ENCODE data around the gene CNOT6.

The CNOT6 gene

GRCh38 chr5:180533845-180534244 is 39.7 kb downstream of the CNOT6 start:
- H3K9ac ChIP-seq, result no peak overlapping the region
- TF ChIP-seq CTCF (conservative IDR thresholded peaks at IDR 0.05; ENCODE audit: low read depth, low read length), result no peak
- H3K4me3 ChIP-seq (IDR thresholded peaks at IDR 0.05; ENCODE audit: insufficient read depth, low read depth, low read length), result no peak overlapping the region
- no peaks in the 10 kb centered on the region for H4K20me1 ChIP-seq (ENCODE audit: insufficient read depth)
- no peak overlapping the region for H3K27ac ChIP-seq
- no peak overlapping the region for H3K4me2 ChIP-seq
- peaks cover 3% of the 10 kb centered on the region; the same call in 1 of the 2 replicates for H3K79me2 ChIP-seq (ENCODE audit: insufficient read depth, low read depth)
- H3K27me3 ChIP-seq (ENCODE audit: insufficient read depth, low read depth), result no peaks in the 10 kb centered on the region
- H2AFZ ChIP-seq (ENCODE audit: low read depth), result no peak overlapping the region
- H3K4me1 ChIP-seq (ENCODE audit: low read depth, poor library complexity, severe bottlenecking), result no peaks in the 10 kb centered on the region
- H3K36me3 ChIP-seq (ENCODE audit: insufficient read depth), result no peaks in the 10 kb centered on the region

- Histone ChIP-seq H2AFZ (ENCODE audit: low read depth) (no peak overlapping the region), H3K36me3 (ENCODE audit: insufficient read depth) (no peaks in the 10 kb centered on the region), H3K9ac (no peak overlapping the region), H3K4me2 (no peak overlapping the region), H3K4me3 (IDR thresholded peaks at IDR 0.05; ENCODE audit: insufficient read depth, low read depth, low read length) (no peak overlapping the region), H3K79me2 (ENCODE audit: insufficient read depth, low read depth) (0 out of 2 replicates have a peak, but pooled peaks cover 7% of the 10 kb centered on the region), H3K27me3 (ENCODE audit: insufficient read depth, low read depth) (no peaks in the 10 kb centered on the region), H3K27ac (no peak overlapping the region), H3K4me1 (ENCODE audit: low read depth, poor library complexity, severe bottlenecking) (peaks cover 5% of the 10 kb centered on the region), H4K20me1 (ENCODE audit: insufficient read depth) (no peaks in the 10 kb centered on the region)
- TF ChIP-seq CTCF (conservative IDR thresholded peaks at IDR 0.05; ENCODE audit: low read depth, low read length), result no peak
These were observed 41.4 kb downstream of the CNOT6 start for GRCh38 chr5:180535573-180535972.

GRCh38 chr5:180540050-180540694 is 46.0 kb downstream of the CNOT6 start:
- H4K20me1 ChIP-seq (ENCODE audit: insufficient read depth), result no peaks in the 10 kb centered on the region
- no peak overlapping the region for H3K4me2 ChIP-seq
- H3K36me3 ChIP-seq (ENCODE audit: insufficient read depth), result no peaks in the 10 kb centered on the region
- H3K4me1 ChIP-seq (ENCODE audit: low read depth, poor library complexity, severe bottlenecking), result peaks cover 5% of the 10 kb centered on the region
- H3K79me2 ChIP-seq (ENCODE audit: insufficient read depth, low read depth), result 0 out of 2 replicates have a peak, but pooled peaks cover 7% of the 10 kb centered on the region
- H3K4me3 ChIP-seq (IDR thresholded peaks at IDR 0.05; ENCODE audit: insufficient read depth, low read depth, low read length), result no peak overlapping the region
- no peak overlapping the region for H3K27ac ChIP-seq
- no peak overlapping the region for H2AFZ ChIP-seq (ENCODE audit: low read depth)
- H3K27me3 ChIP-seq (ENCODE audit: insufficient read depth, low read depth), result no peaks in the 10 kb centered on the region
- no peak overlapping the region for H3K9ac ChIP-seq
- TF ChIP-seq CTCF (conservative IDR thresholded peaks at IDR 0.05; ENCODE audit: low read depth, low read length), result no peak

- no peak overlapping the region for H3K9ac ChIP-seq
- peaks cover 5% of the 10 kb centered on the region for H3K4me1 ChIP-seq (ENCODE audit: low read depth, poor library complexity, severe bottlenecking)
- no peak overlapping the region for H2AFZ ChIP-seq (ENCODE audit: low read depth)
- H3K27me3 ChIP-seq (ENCODE audit: insufficient read depth, low read depth), result no peaks in the 10 kb centered on the region
- TF ChIP-seq CTCF (conservative IDR thresholded peaks at IDR 0.05; ENCODE audit: low read depth, low read length), result no peak
- 0 out of 2 replicates have a peak, but pooled peaks cover 13% of the 10 kb centered on the region for H3K79me2 ChIP-seq (ENCODE audit: insufficient read depth, low read depth)
- H3K4me3 ChIP-seq (IDR thresholded peaks at IDR 0.05; ENCODE audit: insufficient read depth, low read depth, low read length), result no peak overlapping the region
- no peak overlapping the region for H3K27ac ChIP-seq
- H4K20me1 ChIP-seq (ENCODE audit: insufficient read depth), result no peaks in the 10 kb centered on the region
- no peak overlapping the region for H3K4me2 ChIP-seq
- no peaks in the 10 kb centered on the region for H3K36me3 ChIP-seq (ENCODE audit: insufficient read depth)
These were observed 47.5 kb downstream of the CNOT6 start for GRCh38 chr5:180541710-180542109.

Data from KMS-11 (cell line).